Right kidney (tissue), 1 donor: Measurements from ENCODE around the gene CCDC92B.

Experiments
- DNase-seq: peaks from one replicate; pipeline ENCODE4 v3.0.0-alpha.2; 2016

The CCDC92B gene

GRCh38 chr17:2778489-2778888 lies 29.0 kb upstream of the CCDC92B start:
- no peak for DNase-seq

GRCh38 chr17:2777242-2777867 lies 27.9 kb upstream of the CCDC92B start:
- DNase-seq = no peak

- DNase-seq = peak; percentile 68
Measured at GRCh38 chr17:2776589-2777241, 27.3 kb upstream of the CCDC92B start.

GRCh38 chr17:2775206-2775605 lies 25.8 kb upstream of the CCDC92B start:
- no peak for DNase-seq

- DNase-seq = no peak
Measured at GRCh38 chr17:2770129-2770528, 20.7 kb upstream of the CCDC92B start.

- no peak for DNase-seq
Measured at GRCh38 chr17:2758870-2759269, 9.4 kb upstream of the CCDC92B start.

GRCh38 chr17:2755891-2756724 lies 6.7 kb upstream of the CCDC92B start:
- peak; percentile 55 for DNase-seq

- DNase-seq = no peak
Measured at GRCh38 chr17:2751491-2751890, 2.0 kb upstream of the CCDC92B start.

- no peak for DNase-seq
Measured at GRCh38 chr17:2750721-2751120, 1.3 kb upstream of the CCDC92B start.

- peak; percentile 76 for DNase-seq
Measured at GRCh38 chr17:2749784-2750181, 331 bp upstream of the CCDC92B start.

- no peak for DNase-seq
Measured at GRCh38 chr17:2745317-2746037, 4.0 kb downstream of the CCDC92B start.

- DNase-seq = no peak
Measured at GRCh38 chr17:2737693-2738092, 11.8 kb downstream of the CCDC92B start.

- no peak for DNase-seq
Measured at GRCh38 chr17:2736956-2737355, 12.5 kb downstream of the CCDC92B start.

GRCh38 chr17:2735896-2736295 lies 13.6 kb downstream of the CCDC92B start:
- no peak for DNase-seq

- no peak for DNase-seq
Measured at GRCh38 chr17:2734939-2735338, 14.5 kb downstream of the CCDC92B start.

- DNase-seq = no peak
Measured at GRCh38 chr17:2731807-2732206, 17.6 kb downstream of the CCDC92B start.

GRCh38 chr17:2730764-2731353 lies 18.6 kb downstream of the CCDC92B start:
- DNase-seq = no peak

- peak; percentile 71 for DNase-seq
Measured at GRCh38 chr17:2724784-2725164, 24.7 kb downstream of the CCDC92B start.

GRCh38 chr17:2723997-2724783 lies 25.3 kb downstream of the CCDC92B start:
- peak; percentile 68 for DNase-seq

GRCh38 chr17:2723505-2723996 lies 25.9 kb downstream of the CCDC92B start:
- peak; percentile 42 for DNase-seq

GRCh38 chr17:2722611-2723010 lies 26.8 kb downstream of the CCDC92B start:
- DNase-seq = no peak
